H1 (cell line): Measurements from ENCODE around the gene CTLA4. TPM values are rescaled to one million over a fixed set of nuclear protein-coding genes. Genes with fewer than 3 reads are reported as not detected.

Experiments
- ASH2L ChIP-seq: fragments of 200-600, 300-600 bp; sonication (generic); IDR thresholded peaks from one replicate; pipeline ENCODE4 v1.7.1; 2017; ENCODE audit warnings: low read length
- BCL11A ChIP-seq, 2 experiments: IDR thresholded peaks; one replicate each; pipeline ENCODE4 v1.6.1; 2011; ENCODE audit warnings: low read depth in 2 of 2, low read length in 2 of 2, mild to moderate bottlenecking in 2 of 2
- CHD1 ChIP-seq: IDR thresholded peaks from 2 replicates; pipeline ENCODE4 v1.6.1; 2012; ENCODE audit warnings: low read depth, low read length, improper control_type of control experiment
- CHD2 ChIP-seq: IDR thresholded peaks from 2 replicates; pipeline ENCODE4 v1.6.1; 2012; ENCODE audit warnings: low read length, improper control_type of control experiment
- CHD7 ChIP-seq: fragments of 300-600 bp; sonication (generic); IDR thresholded peaks from 2 replicates; pipeline ENCODE4 v1.7.1; 2012; ENCODE audit warnings: low read length, moderate library complexity, mild to moderate bottlenecking, inconsistent platforms; ENCODE audit not compliant: insufficient replicate concordance
- FOSL1 ChIP-seq: IDR thresholded peaks from 2 replicates; pipeline ENCODE4 v1.6.1; 2011; ENCODE audit warnings: mild to moderate bottlenecking, low read depth, low read length, moderate library complexity; ENCODE audit not compliant: insufficient read depth
- HDAC2 ChIP-seq, 2 experiments: fragments of 300-600 bp in 1 of 2; sonication (generic) in 1 of 2; IDR thresholded peaks; 2 replicates each; pipeline ENCODE4 v1.6.1; 2011 to 2012; ENCODE audit warnings: low read depth in 2 of 2, low read length in 2 of 2, mild to moderate bottlenecking in 2 of 2, moderate library complexity in 2 of 2, borderline replicate concordance in 1 of 2, inconsistent platforms in 1 of 2
- KDM4A ChIP-seq: IDR thresholded peaks from one replicate; pipeline ENCODE4 v1.7.1; 2012; ENCODE audit warnings: low read depth, mild to moderate bottlenecking, moderate library complexity, low read length, inconsistent platforms; ENCODE audit not compliant: severe bottlenecking
- POLR2AphosphoS5 ChIP-seq: IDR thresholded peaks from 2 replicates; pipeline ENCODE4 v1.6.1; 2011; ENCODE audit warnings: low read depth, low read length
- TCF12 ChIP-seq: IDR thresholded peaks from 2 replicates; pipeline ENCODE4 v1.6.1; 2011; ENCODE audit warnings: low read depth, mild to moderate bottlenecking, low read length
- polyA plus RNA-seq, 7 experiments: library from polyadenylated mRNA; depleted of rRNA in 3 of 7; stranded (reverse) in 5 of 7; unstranded in 2 of 7; fragments of >200 nt in 5 of 7; fragments of 200-250 nt in 2 of 7; gene quantifications; 1 replicate in 5 of 7; 2 replicates in 1 of 7; 4 replicates in 1 of 7; pipeline versions ENCODE4 v1.2.1 to v1.2.3, GENCODE V29; 2011 to 2013; ENCODE audit warnings: missing spikeins in 2 of 7, mixed read lengths in 2 of 7
- total RNA-seq: library from RNA; stranded (reverse); fragmentation: NEBNext Ultra II Directional; extraction: Animal tissue kit (Norgen Biotek cat#: 25700); gene quantifications from 2 replicates; pipeline ENCODE4 v1.2.1, GENCODE V29; 2021

Gene CTLA4
- total and polyA plus RNA-seq, 2 of the 8 experiments (the other 6 are each of a cell fraction or from before 2014, with no cell fraction given), result not detected

- TF ChIP-seq CHD7 (no peak), TCF12 (no peak), CHD1 (no peak), HDAC2 (IDR thresholded peaks at IDR 0.05; ENCODE audit: borderline replicate concordance in 1 of 2, low read depth in 2 of 2, low read length in 2 of 2) (no peak), KDM4A (no peak), ASH2L (no peak), BCL11A (IDR thresholded peaks at IDR 0.05; ENCODE audit: low read depth in 2 of 2, low read length in 2 of 2) (no peak), POLR2AphosphoS5 (no peak), FOSL1 (no peak), CHD2 (no peak)
These were observed 1.9 kb downstream of the CTLA4 start (continued) for GRCh38 chr2:203869223-203870042.
